ENCODE results near the gene EHMT1. TPM values are rescaled to one million over a fixed set of nuclear protein-coding genes. Genes with fewer than 3 reads are reported as not detected.
A peak's percentile ranks its signal among the peaks of the same experiment; 100 is the strongest.

The EHMT1 gene
- polyA plus RNA-seq, 2 of the 4 experiments (the other 2 are of a cell fraction) = 41.3 to 48.0 TPM

DNA sequence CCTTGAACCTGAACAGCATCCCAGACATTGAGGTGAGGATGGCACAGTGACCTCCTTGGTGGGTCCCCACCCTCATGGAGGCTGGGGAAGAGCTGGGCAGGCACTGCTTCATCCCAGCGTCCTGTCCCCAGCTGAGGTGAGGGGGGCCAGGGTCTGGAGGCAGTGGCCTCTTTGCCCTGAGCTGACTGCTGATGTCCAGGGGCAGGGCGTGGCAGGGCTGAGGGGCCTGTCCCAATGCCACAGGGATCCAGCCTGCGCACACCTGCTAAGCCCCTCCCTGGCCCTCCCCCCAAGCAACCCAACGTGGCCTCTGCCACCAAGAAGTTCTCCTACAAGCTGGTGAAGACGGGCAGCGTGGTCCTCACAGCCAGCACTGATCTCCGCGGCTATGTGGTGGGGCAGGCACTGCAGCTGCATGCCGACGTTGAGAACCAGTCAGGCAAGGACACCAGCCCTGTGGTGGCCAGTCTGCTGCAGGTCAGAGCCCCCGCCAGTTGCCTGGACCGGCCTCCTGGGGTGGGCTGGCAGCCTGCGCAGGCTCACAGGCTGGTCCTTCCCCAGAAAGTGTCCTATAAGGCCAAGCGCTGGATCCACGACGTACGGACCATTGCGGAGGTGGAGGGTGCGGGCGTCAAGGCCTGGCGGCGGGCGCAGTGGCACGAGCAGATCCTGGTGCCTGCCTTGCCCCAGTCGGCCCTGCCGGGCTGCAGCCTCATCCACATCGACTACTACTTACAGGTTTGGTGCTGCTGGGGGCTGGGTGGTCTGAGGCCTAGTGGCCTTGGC is 4.9 kb upstream of the EHMT1 start:
- no peak overlapping the region for H3K4me2 ChIP-seq
- H3K27ac ChIP-seq = peak overlapping the region in 1 of 2 experiments; percentile 88; a peak in 1 of 6 replicates
- WGBS (ENCODE audit: missing lambda C conversion rate) = 95% methylated on average over 24 of the region's 27 CpGs
- ATAC-seq = no peak
- POLR2A ChIA-PET = interaction anchor here (1.1 to 1.9 kb wide), 2 partner anchors 8 to 23 kb away, joined by 3 to 5 read pairs; partner anchors contain the start of genes ARRDC1 and ZMYND19
- DNase-seq (ENCODE audit: low read depth in 1 of 2, low spot score in 1 of 2) = no peak
- H3K4me3 ChIP-seq = no peak overlapping the region
- TF ChIP-seq, protein P1, sequence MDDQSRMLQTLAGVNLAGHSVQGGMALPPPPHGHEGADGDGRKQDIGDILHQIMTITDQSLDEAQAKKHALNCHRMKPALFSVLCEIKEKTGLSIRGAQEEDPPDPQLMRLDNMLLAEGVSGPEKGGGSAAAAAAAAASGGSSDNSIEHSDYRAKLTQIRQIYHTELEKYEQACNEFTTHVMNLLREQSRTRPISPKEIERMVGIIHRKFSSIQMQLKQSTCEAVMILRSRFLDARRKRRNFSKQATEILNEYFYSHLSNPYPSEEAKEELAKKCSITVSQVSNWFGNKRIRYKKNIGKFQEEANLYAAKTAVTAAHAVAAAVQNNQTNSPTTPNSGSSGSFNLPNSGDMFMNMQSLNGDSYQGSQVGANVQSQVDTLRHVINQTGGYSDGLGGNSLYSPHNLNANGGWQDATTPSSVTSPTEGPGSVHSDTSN (IDR thresholded peaks at IDR 0.05) = no peak
- no peak for TF ChIP-seq SREBF2 (IDR thresholded peaks at IDR 0.05)
- TF ChIP-seq HOXA7 (CRISPR knock-in tag; IDR thresholded peaks at IDR 0.05) = no peak
- TF ChIP-seq HOXB5 (CRISPR knock-in tag; IDR thresholded peaks at IDR 0.05) = no peak
- TF ChIP-seq, protein P2, sequence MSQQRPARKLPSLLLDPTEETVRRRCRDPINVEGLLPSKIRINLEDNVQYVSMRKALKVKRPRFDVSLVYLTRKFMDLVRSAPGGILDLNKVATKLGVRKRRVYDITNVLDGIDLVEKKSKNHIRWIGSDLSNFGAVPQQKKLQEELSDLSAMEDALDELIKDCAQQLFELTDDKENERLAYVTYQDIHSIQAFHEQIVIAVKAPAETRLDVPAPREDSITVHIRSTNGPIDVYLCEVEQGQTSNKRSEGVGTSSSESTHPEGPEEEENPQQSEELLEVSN (IDR thresholded peaks at IDR 0.05; ENCODE audit: borderline replicate concordance, low read depth) = no peak
- TF ChIP-seq RNF2 (IDR thresholded peaks at IDR 0.05; ENCODE audit: borderline replicate concordance, low read depth) = no peak
- no peak for TF ChIP-seq POLR2A (IDR thresholded peaks at IDR 0.05; ENCODE audit: low read length)
- no peak for TF ChIP-seq MAFK (IDR thresholded peaks at IDR 0.05; ENCODE audit: partially characterized antibody)
- TF ChIP-seq FOXS1 (CRISPR knock-in tag; IDR thresholded peaks at IDR 0.05) = no peak
- no peak for TF ChIP-seq MYC (IDR thresholded peaks at IDR 0.05; ENCODE audit: borderline replicate concordance, low read length)
- no peak for TF ChIP-seq NFE2L2 (conservative IDR thresholded peaks at IDR 0.05; ENCODE audit: low read length)
- TF ChIP-seq, protein P3, sequence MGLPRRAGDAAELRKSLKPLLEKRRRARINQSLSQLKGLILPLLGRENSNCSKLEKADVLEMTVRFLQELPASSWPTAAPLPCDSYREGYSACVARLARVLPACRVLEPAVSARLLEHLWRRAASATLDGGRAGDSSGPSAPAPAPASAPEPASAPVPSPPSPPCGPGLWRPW (IDR thresholded peaks at IDR 0.05) = no peak
- no peak for TF ChIP-seq JUN (IDR thresholded peaks at IDR 0.05)
- no peak for TF ChIP-seq SMC3 (IDR thresholded peaks at IDR 0.05)
- TF ChIP-seq ESRRA (IDR thresholded peaks at IDR 0.05; ENCODE audit: borderline replicate concordance, low read length) = no peak
- TF ChIP-seq HEYL (CRISPR knock-in tag; IDR thresholded peaks at IDR 0.05) = no peak
- no peak for TF ChIP-seq PHF8 (IDR thresholded peaks at IDR 0.05; ENCODE audit: borderline replicate concordance, low read depth)
- no peak for TF ChIP-seq RCOR1 (IDR thresholded peaks at IDR 0.05; ENCODE audit: low read depth, low read length)
- no peak for FAIRE-seq
- CTCF ChIA-PET = interaction anchor here (1.0 to 2.1 kb wide), 2 partner anchors 35 to 55 kb away, joined by 3 to 10 read pairs; partner anchors contain the start of gene DPH7
- no peaks in the 10 kb centered on the region for H3K9me3 ChIP-seq
- peaks cover 44% of the 10 kb centered on the region for H3K4me1 ChIP-seq

DNA sequence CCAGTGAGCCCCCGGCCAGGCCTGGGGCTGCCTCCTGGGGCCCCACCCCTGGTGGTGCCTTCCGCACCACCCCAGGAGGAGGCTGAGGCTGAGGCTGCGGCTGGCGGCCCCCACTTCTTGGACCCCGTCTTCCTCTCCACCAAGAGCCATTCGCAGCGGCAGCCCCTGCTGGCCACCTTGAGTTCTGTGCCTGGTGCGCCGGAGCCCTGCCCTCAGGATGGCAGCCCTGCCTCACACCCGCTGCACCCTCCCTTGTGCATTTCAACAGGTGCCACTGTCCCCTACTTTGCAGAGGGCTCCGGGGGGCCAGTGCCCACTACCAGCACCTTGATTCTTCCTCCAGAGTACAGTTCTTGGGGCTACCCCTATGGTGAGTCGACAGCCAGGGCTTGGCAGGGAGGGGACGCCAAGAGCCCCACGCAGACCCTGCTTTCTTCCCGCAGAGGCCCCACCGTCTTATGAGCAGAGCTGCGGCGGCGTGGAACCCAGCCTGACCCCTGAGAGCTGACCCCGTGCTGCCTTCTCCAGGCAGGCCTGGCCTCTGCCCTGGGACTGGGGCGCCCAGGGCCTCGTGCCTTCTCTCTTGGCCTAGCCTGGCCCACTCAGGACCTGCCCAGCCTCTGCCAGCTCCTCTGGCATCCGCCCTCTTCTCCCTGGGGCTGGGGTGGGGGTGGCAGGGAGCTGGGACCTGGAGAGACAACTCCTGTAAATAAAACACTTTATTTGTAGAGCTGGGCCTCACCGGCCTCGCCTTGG is 4.0 kb upstream of the EHMT1 start:
- FAIRE-seq (no peak), ATAC-seq (no peak), DNase-seq (ENCODE audit: low read depth in 1 of 2, low spot score in 1 of 2) (no peak)
- Histone ChIP-seq H3K4me2 (no peak overlapping the region), H3K4me3 (no peak overlapping the region), H3K27ac (no peak overlapping the region), H3K4me1 (peaks cover 44% of the 10 kb centered on the region), H3K9me3 (no peaks in the 10 kb centered on the region)
- TF ChIP-seq, protein P4, sequence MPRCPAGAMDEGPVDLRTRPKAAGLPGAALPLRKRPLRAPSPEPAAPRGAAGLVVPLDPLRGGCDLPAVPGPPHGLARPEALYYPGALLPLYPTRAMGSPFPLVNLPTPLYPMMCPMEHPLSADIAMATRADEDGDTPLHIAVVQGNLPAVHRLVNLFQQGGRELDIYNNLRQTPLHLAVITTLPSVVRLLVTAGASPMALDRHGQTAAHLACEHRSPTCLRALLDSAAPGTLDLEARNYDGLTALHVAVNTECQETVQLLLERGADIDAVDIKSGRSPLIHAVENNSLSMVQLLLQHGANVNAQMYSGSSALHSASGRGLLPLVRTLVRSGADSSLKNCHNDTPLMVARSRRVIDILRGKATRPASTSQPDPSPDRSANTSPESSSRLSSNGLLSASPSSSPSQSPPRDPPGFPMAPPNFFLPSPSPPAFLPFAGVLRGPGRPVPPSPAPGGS (IDR thresholded peaks at IDR 0.05) = no peak
- 0 out of 2 replicates have a peak, but pooled peaks have one; percentile 10 for TF ChIP-seq POLR2A (IDR thresholded peaks at IDR 0.05; ENCODE audit: low read length)
- CTCF ChIA-PET = interaction anchor here (1.0 kb wide), 1 partner anchor 56 kb away, joined by 3 read pairs; no protein-coding TSS in a partner anchor
- 94% methylated on average over 21 of the region's 25 CpGs for WGBS (ENCODE audit: missing lambda C conversion rate)
- POLR2A ChIA-PET = interaction anchor here (1.1 to 1.9 kb wide), 2 partner anchors 9 to 24 kb away, joined by 3 to 5 read pairs; partner anchors contain the start of genes ARRDC1 and ZMYND19

Data from A549 (cell line).